ENCODE results near the gene EHD3.

DNA sequence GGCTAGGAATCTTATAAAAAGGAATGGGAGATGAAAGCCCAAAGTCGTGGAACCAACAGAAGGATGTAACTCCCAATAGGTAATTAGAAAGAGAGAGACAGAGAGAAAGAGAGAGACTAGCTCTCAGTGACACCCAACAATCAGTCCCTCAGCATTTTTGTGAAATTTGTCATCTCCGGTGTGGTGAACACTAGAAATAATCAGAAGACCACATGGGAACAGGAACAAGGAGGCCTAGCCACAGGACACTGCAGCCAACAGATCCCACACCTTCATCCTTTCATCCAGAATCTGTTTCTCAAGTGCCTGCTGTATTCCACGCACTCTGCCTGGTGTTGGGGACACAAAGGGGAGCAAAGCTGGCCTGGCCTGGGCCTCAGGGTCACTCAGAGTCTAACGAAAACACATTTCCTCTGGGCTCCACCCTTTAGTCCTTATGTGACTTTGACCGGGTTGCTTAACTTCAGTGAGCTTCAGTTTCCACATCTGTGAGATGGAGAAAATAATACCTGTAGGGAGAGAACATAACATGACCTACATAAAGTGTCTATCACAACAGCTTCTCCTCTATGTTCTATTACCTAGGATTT lies 53.1 kb downstream of the EHD3 start:
- TF ChIP-seq CEBPB (IDR thresholded peaks at IDR 0.05; ENCODE audit: borderline replicate concordance in 1 of 2, low read depth in 2 of 2, low read length in 2 of 2) (no peak), POLR2AphosphoS5 (IDR thresholded peaks at IDR 0.05; ENCODE audit: low read length) (no peak), HDAC2 (IDR thresholded peaks at IDR 0.05) (no peak), NFYB (IDR thresholded peaks at IDR 0.05; ENCODE audit: insufficient read depth, low read depth, low read length) (no peak), SP1 (IDR thresholded peaks at IDR 0.05; ENCODE audit: low read depth, low read length) (no peak), RELA (IDR thresholded peaks at IDR 0.05; ENCODE audit: borderline replicate concordance, partially characterized antibody) (no peak), STAT1 (conservative IDR thresholded peaks at IDR 0.05) (no peak), JUND (IDR thresholded peaks at IDR 0.05; ENCODE audit: low read depth, low read length) (no peak), NR2C2 (IDR thresholded peaks at IDR 0.05; ENCODE audit: borderline replicate concordance, control insufficient read depth, insufficient read length, low read depth) (no peak)
- TF ChIP-seq, protein P1, sequence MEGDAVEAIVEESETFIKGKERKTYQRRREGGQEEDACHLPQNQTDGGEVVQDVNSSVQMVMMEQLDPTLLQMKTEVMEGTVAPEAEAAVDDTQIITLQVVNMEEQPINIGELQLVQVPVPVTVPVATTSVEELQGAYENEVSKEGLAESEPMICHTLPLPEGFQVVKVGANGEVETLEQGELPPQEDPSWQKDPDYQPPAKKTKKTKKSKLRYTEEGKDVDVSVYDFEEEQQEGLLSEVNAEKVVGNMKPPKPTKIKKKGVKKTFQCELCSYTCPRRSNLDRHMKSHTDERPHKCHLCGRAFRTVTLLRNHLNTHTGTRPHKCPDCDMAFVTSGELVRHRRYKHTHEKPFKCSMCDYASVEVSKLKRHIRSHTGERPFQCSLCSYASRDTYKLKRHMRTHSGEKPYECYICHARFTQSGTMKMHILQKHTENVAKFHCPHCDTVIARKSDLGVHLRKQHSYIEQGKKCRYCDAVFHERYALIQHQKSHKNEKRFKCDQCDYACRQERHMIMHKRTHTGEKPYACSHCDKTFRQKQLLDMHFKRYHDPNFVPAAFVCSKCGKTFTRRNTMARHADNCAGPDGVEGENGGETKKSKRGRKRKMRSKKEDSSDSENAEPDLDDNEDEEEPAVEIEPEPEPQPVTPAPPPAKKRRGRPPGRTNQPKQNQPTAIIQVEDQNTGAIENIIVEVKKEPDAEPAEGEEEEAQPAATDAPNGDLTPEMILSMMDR (IDR thresholded peaks at IDR 0.05 in 2 of 3, conservative IDR thresholded peaks at IDR 0.05 in 1 of 3; ENCODE audit: control insufficient read depth in 2 of 3, extremely low read depth in 1 of 3, insufficient read depth in 1 of 3, low read depth in 3 of 3, low read length in 3 of 3) = no peak
- TF ChIP-seq, protein P2, sequence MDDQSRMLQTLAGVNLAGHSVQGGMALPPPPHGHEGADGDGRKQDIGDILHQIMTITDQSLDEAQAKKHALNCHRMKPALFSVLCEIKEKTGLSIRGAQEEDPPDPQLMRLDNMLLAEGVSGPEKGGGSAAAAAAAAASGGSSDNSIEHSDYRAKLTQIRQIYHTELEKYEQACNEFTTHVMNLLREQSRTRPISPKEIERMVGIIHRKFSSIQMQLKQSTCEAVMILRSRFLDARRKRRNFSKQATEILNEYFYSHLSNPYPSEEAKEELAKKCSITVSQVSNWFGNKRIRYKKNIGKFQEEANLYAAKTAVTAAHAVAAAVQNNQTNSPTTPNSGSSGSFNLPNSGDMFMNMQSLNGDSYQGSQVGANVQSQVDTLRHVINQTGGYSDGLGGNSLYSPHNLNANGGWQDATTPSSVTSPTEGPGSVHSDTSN (IDR thresholded peaks at IDR 0.05; ENCODE audit: insufficient replicate concordance, low read depth, low read length) = no peak
